LHCN-M2 (cell line): ENCODE results near the gene SLC22A23. TPM values are rescaled to one million over a fixed set of nuclear protein-coding genes. Genes with fewer than 3 reads are reported as not detected.
A peak's percentile ranks its signal among the peaks of the same experiment; 100 is the strongest.
"Not testable (repeated sequence)": the region's sequence is repeated elsewhere in the genome, so short reads cannot be mapped to it uniquely, and the experiment has no call there.

Experiments used
- DNase-seq: peaks from one replicate; pipeline ENCODE4 v3.0.0-alpha.2; 2012; ENCODE audit warnings: low read depth
- total RNA-seq: library from RNA; depleted of rRNA; stranded (reverse); fragments of >200 nt; gene quantifications from 2 replicates; pipeline ENCODE4 v1.2.3, GENCODE V29; 2014

Gene SLC22A23
- total RNA-seq, 1 experiment from 2014 or later = 1.6 TPM

GRCh38 chr6:3385660-3386151 lies 71.1 kb downstream of the SLC22A23 start:
- peak; percentile 83 for DNase-seq

DNA sequence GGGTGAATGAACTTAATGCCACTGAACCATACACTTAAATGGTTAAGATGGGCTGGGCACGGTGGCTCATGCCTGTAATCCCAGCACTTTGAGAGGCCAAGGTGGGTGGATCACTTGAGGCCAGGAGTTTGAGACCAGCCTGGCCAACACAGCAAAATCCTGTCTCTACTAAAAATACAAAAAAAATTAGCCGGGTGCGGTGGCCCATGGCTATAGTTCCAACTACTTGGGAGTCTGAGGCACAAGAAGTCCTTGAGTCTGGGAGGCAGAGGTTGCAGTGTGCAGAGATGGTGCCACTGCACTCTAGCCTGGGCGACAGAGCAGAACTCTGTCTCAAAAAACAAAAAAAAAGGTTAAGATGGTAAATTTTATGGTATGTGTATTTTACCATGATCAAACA lies 71.7 kb downstream of the SLC22A23 start:
- not testable (repeated sequence) for DNase-seq

GRCh38 chr6:3384241-3385143 lies 72.4 kb downstream of the SLC22A23 start:
- no peak for DNase-seq

DNA sequence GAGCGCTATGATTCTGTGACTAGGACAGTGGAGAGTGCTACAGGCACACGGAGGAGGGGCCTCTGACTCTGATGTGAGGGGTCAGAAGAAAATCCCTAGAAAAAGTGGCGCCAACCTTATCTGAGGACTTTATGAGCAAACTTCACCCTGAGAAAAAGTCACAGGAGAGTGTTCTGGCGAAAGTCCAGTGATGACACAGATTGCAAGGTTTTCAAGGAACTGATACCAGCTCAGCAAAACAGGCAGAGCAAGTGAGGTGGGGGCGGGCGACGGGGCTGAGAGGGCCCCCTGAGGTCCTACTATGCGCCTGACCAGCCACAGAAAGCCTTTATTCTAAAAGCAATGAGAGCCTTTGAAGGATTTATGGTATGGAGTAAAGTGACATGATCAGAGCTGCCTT lies 73.3 kb downstream of the SLC22A23 start:
- peak; percentile 53 for DNase-seq

DNA sequence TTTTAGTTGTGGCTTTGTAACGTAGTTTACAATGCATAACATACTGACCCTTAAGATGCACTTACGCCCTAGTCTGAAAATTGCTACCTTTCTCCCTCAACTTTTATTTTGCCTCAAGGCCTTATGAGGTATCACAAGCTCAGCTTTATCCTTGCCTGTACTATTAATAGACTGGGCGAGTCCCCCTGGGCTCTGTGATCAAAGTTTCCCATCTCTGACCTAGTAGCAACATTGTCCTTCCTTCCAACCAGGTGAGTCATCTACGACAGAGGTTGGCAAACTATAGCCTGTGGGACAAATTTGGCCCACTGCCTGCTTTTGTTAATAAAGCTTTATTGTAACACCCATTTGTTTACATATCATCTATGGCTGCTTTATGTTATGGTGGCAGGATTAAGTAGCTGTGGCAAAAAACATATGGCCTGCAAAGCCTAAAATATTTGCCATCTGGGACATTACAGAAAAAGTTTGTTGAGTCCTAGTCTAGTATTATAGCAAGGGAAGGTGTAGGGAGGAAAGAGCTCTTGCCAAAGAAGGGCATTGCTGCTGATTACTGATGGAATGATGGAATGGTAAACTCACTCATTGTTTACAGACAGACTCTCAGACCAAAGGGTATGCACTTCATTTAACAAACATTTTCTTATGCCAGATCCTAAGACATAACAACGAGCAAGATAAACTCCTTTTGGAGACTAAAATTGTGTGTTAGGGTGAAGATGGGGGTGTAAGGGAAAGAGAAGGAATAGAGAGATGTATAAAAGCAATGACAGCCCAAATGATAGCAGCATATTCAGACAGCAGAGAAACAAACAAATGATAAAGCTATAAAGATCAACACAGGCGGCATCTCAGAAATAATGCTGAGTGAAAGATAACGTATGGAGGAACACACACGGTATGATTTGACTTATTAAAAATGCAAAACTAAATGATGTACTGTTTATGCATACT lies 74.2 kb downstream of the SLC22A23 start:
- peak; percentile 59 for DNase-seq

- DNase-seq = no peak
Observed at GRCh38 chr6:3381233-3381921, 75.5 kb downstream of the SLC22A23 start.

DNA sequence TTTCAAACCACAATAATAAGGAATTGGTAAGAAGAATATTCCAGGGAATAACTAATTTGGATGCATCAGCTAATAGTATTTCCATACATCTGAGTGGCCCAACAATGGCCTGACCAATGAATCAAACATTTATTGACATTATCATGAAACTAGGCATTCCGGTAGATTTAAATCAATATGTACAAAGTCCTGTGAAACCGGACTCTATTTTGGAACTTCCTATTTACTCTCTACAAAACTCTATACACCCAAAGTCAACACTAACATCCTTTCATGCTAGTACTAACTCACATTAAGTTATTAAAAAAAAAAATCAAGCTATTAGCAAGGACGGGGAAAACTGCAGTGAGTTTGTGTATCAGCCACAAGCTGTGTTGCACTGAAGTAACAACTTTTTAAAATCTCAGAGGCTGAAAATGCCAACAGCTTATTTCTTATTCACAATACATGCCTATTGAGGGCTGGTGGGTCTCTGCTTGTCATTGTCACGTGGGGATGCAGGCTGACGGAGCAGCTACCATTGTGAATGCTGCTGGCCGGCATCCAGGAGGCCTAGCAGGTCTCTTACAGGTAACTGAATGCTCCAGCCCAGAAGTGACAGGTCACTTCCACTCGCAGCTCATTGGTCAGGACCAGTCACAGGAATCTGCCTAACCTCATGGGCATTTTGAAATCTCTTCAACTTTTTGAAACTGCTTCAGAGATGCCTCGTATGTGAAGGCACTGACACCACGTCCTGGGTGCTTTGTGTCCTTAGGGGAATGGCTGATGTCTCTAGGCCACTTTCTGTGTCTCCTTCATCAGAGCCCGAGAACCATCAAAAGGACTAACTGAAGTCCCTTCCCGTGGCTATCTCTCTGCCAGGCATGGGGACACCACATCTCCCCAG lies 76.3 kb downstream of the SLC22A23 start:
- DNase-seq = no peak

- DNase-seq = peak; percentile 22
Observed at GRCh38 chr6:3379482-3380060, 77.3 kb downstream of the SLC22A23 start.

DNA sequence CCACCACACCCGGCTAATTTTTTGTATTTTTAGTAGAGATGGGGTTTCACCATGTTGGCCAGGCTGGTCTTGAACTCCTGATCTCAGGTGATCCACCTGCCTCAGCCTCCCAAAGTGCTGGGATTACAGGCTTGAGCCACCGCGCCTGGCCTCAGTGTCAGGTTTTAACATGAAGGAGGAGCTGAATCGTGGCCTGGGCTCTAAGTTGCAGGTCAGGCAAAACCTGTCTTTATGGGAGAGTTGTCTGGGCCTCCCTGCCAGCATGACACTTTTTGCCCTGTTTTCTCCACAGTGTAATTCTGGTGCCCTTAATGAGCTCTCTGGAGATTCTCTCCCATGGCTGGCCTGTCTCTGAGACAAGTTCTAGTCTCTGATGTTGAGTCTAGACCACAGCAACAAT lies 78.0 kb downstream of the SLC22A23 start:
- not testable (repeated sequence) for DNase-seq

DNA sequence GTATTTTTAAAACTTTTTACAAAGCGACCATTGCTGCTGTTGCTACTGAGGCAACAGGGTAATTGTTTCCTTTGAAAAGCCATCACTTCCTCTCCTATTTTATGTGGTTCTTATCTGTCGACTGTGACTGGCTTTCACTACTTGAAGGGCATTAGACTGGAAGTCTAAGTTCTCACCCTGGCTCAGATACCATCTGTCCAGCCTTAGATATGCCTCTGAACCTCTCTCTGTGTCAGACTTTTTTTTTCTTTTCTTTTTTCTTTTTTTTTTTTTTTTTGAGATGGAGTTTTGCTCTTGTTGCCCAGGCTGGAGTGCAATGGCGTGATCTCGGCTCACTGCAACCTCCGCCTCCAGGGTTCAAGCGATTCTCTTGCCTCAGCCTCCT lies 78.5 kb downstream of the SLC22A23 start:
- DNase-seq = not testable (repeated sequence)

- no peak for DNase-seq
Observed at GRCh38 chr6:3377536-3378397, 79.1 kb downstream of the SLC22A23 start.

DNA sequence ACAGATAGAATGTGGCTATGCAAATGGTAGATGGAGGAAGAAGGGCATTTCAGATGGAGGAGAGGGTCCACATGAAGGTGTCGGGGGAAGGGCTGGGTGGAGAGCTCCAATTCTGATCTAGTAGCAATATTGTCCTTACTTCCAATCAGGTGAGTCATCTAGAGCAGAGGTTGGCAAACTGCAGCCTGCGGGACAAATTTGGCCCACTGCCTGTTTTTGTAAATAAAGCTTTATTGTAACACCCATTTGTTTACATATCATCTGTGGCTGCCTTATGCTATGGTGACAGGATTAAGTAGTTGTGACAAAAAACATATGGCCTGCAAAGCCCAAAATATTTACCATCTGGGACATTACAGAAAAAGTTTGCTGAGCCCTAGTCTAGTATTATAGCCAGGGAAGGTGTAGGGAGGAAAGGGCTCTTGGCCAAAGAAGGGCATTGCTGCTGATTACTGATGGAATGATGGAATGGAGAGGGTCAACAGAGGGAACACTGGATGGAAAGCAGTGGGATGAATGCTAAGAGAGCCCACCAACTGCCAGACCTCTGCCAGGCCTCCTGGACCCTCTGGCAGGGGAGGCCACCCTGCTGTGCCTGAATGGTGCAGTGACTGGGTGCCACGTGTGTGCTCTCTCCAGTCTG lies 79.8 kb downstream of the SLC22A23 start:
- DNase-seq = no peak

DNA sequence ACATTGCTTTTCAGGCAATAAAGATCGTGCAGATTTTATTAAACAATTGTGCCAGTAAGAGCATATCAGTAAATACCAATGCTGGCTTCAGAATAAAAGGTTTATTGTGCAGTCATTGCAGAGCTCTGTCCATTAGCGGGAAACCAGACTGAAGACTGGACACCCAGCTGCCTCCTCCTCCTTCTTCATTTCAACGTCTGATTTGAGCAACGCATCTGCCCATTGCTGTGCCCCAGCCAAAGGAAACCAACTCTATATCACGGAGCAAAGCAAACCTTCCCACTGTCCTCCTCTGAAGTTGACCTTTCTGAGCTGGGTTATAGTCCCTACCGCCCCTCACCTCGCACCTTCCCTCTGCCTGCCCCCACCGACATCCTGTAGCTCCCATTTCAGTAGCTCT lies 80.8 kb downstream of the SLC22A23 start:
- DNase-seq = no peak

- no peak for DNase-seq
Observed at GRCh38 chr6:3373597-3374203, 83.2 kb downstream of the SLC22A23 start.

DNA sequence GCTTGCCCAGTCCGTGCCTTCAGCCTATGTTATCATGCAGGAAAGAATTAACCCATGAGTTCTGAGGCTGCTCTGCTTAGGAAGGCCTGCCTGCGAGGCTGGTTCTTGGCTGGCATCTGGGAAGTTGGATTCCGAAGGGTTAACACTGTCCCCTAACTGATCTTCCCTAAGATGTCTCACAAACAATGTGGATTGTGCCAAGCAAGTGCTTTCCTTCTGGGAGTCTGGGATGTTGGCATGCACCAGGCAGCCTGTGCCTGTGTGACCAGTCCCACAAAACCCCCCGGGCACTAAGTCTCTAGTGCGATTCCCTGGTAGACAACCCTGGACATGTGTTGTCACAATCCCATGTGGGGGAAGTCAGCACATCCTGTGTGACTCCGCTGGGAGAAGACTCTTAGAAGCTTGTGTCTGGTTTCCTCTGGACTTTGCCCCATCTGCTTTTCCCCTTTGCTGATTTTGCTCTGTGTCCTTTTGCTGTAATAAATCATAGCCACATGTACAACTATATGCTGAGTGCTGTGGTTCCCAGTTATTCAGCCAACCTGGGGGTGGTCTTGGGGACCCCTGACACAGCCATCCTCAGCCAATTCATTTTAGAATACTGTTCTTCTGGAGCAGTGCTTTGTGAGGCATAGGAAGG lies 83.8 kb downstream of the SLC22A23 start:
- DNase-seq = no peak

GRCh38 chr6:3372184-3372846 lies 84.5 kb downstream of the SLC22A23 start:
- DNase-seq = no peak
